Measurements from ENCODE around the gene OPRL1.

Gene OPRL1

DNA sequence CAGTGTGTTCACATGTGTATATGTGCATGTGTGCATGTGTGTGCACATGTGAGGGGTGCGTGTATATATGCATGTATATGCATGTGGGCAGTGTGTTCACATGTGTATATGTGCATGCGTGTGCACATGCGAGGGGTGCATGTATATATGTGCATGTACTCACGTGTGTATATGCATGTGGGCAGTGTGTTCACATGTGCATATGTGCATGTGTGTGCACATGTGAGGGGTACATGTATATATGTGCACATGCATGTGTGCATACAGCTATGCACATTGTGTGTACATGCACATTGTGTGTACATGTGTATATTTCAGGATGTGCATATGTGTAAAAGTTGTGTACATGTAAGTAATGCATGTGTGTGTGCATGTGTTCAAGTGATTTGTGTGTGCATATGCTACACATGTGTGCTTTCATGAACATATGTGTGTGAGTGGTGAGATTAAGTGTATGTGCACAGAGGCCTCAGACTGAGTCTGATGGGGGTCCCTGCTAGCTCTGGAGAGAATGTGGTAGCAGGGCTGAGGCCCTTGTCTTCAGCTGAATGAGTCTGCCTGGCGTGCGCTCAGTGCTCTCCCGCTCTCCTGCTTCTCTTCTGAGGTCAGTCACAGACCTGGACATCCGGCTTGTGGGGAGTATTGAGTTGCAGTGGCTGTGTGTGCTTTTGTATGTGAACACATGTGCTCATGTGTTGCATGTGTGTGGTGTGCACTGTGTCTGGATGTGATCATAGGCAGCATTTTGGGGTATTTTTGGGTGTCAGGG lies 64.4 kb downstream of the OPRL1 start:
- DNase-seq (ENCODE audit: low spot score), result no peak
- TF ChIP-seq, protein P1, sequence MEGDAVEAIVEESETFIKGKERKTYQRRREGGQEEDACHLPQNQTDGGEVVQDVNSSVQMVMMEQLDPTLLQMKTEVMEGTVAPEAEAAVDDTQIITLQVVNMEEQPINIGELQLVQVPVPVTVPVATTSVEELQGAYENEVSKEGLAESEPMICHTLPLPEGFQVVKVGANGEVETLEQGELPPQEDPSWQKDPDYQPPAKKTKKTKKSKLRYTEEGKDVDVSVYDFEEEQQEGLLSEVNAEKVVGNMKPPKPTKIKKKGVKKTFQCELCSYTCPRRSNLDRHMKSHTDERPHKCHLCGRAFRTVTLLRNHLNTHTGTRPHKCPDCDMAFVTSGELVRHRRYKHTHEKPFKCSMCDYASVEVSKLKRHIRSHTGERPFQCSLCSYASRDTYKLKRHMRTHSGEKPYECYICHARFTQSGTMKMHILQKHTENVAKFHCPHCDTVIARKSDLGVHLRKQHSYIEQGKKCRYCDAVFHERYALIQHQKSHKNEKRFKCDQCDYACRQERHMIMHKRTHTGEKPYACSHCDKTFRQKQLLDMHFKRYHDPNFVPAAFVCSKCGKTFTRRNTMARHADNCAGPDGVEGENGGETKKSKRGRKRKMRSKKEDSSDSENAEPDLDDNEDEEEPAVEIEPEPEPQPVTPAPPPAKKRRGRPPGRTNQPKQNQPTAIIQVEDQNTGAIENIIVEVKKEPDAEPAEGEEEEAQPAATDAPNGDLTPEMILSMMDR (conservative IDR thresholded peaks at IDR 0.05; ENCODE audit: low read depth), result no peak
- H3K27ac ChIP-seq, result no peak overlapping the region
- POLR2A ChIA-PET (ENCODE audit: low non-redundant PET), result no interaction called here
- CTCF ChIA-PET, result interaction anchor here (1.2 kb wide), 1 partner anchor 41 kb away, joined by 6 read pairs; no protein-coding TSS in a partner anchor

DNA sequence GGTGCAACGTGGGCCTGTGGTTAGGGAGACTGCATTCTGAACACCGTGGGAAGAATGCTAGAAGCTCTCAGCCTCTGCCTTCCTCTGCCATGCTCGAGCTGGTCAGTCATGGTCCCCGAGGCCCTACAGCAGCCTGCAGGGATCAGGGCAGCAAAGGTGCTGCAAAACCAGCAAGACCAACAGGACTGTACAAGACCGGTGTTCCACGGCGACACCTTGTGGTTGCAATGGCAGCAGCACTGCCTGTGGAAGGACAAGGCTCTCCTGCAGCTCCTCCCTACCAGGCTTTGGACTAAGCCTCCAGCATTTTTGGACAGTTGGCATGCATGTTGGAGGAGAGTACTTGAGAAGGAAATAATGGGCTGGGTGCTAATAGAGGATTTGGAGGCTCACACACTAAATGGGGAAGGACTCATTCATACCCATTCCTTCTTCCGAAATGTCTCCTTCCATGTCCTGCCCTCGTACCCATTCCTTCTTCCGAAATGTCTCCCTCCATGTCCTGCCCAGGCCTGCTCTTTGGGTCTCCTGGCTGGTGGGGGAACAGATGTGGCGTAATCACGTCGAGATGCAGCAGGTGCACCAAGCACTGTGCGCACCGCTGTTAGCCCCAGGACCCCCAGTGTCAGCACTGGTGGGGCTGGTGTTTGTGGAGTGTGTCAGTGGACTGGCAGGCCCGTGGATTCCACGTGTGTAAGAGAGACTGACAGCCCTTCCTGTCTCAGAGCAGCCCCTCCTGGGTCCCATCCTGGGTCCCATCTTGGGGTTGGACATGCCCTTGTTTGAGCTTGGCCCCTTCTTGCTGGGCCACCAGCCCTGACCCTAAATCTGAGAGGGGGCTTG lies 65.8 kb downstream of the OPRL1 start:
- POLR2A ChIA-PET (ENCODE audit: low non-redundant PET), result no interaction called here
- CTCF ChIA-PET, result interaction anchor here (0.6 to 1.2 kb wide), 3 partner anchors 9 to 97 kb away, joined by 3 to 6 read pairs (median 3); no protein-coding TSS in a partner anchor
- no peak overlapping the region for H3K27ac ChIP-seq
- TF ChIP-seq, protein P1 (conservative IDR thresholded peaks at IDR 0.05; ENCODE audit: low read depth), result no peak
- DNase-seq (ENCODE audit: low spot score), result no peak

DNA sequence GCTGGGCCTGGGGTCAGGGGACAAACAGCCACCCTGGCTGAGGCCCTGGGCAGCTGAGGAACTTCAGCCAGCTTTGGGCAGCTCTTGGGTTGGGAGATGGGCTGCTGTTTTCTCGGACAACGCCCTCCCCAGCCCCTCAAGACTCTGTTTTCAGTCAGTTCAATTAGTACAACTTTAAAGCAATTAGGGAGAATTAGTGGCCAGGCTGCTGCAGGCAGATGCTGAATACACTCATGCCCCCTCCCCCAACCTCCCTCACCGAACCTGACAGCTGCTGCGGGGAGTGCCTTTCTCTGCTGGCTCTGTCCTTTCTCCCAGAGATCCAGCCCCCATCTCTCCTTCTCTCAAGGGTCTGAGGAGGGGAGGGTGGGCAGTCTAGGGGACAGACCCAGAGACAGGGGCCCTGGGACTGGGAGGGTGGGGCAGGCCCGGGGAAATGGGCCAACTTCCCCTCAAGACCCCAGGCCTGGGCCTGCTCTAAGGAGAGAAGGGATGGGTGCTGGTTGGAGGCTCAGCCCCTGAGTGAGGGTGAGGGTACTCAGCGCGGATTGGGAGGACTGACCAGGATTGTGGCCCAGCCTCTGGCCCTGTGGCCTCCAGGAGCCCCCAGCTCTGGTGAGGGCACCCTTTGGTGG lies 66.5 kb downstream of the OPRL1 start:
- ChIA-PET POLR2A (ENCODE audit: low non-redundant PET) (no interaction called here), CTCF (interaction anchor here (0.6 to 1.0 kb wide), 2 partner anchors 9 to 14 kb away, joined by 3 read pairs; no protein-coding TSS in a partner anchor)
- DNase-seq (ENCODE audit: low spot score), result no peak
- TF ChIP-seq, protein P1 (conservative IDR thresholded peaks at IDR 0.05; ENCODE audit: low read depth), result no peak
- H3K27ac ChIP-seq, result no peak overlapping the region

DNA sequence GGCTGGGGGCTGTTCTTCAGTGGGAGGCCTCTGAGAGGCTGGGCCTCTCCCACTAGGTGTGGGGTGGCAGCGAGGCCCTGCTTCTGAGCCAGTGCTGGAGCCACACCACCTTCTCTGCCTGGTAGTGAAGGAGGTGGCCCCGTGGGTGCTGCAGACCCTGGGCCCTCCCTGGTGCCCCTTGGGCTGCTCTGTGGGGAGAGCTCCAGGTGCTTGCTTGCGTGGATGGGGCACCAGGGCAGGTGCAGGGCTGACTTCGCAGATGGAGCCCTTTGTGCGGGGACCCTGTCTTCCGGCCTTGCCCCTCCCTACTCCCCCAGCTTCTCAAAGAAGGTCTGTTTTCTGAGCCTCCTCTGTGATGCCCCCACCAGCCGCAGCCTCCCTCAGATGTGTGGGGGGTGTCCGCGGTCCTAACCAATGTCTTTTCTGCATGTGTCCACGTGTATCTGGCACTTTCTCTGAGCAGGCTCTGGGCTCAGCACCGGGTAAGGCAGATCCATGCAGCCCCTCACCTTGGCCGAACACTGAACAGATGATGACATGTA lies 67.1 kb downstream of the OPRL1 start:
- ChIA-PET CTCF (interaction anchor here (0.6 kb wide), 2 partner anchors 13 to 651 kb away, joined by 3 to 5 read pairs; no protein-coding TSS in a partner anchor), POLR2A (ENCODE audit: low non-redundant PET) (no interaction called here)
- no peak for DNase-seq (ENCODE audit: low spot score)
- TF ChIP-seq, protein P1 (conservative IDR thresholded peaks at IDR 0.05; ENCODE audit: low read depth), result no peak
- no peak overlapping the region for H3K27ac ChIP-seq

DNA sequence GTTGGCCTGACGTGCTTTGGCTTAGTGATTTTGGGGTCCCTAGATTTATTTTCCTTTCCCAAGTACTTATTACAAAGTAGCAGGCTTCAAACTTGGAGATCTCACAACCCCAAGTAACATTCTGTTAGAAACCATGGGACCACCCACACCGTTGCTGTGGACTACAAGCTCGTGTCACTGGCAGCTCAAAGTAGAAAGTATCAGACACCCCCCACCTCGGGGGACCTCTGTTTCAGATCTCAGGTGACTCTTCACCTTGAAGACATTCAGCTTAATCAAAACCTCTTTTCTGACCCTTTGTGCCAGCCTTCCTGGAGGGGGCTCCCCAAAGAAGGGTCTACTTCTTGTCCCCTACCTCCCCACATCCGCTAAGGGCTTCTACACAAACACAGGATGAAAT lies 68.7 kb downstream of the OPRL1 start:
- TF ChIP-seq, protein P1 (conservative IDR thresholded peaks at IDR 0.05; ENCODE audit: low read depth), result no peak
- ChIA-PET CTCF (interaction anchor here (0.6 to 0.7 kb wide), 2 partner anchors 66 to 684 kb away, joined by 3 to 5 read pairs; no protein-coding TSS in a partner anchor), POLR2A (ENCODE audit: low non-redundant PET) (no interaction called here)
- no peak overlapping the region for H3K27ac ChIP-seq
- DNase-seq (ENCODE audit: low spot score), result no peak

DNA sequence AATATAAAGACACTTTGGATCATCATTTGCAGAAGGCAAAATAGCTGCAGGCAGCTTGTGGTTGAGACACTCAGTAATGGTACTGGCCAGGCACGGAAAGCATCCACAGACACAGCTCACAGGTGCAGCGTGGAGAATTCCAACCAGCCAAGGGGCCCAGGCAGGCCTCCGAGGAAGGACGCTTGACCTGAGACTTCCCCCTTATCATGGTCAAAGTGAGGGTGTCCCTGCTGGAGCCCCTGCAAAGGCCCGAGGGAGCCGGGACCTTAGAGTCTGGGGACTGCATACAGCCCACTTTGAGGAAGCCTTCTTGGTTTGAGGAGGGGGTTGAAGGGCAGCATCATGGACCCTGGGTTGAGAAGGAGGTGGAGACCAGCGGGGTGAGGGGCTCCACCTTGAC lies 69.3 kb downstream of the OPRL1 start:
- TF ChIP-seq, protein P1 (conservative IDR thresholded peaks at IDR 0.05; ENCODE audit: low read depth), result no peak
- no peak overlapping the region for H3K27ac ChIP-seq
- ChIA-PET CTCF (interaction anchor here (0.6 kb wide), 2 partner anchors 684 to 1946 kb away, joined by 3 to 5 read pairs; no protein-coding TSS in a partner anchor), POLR2A (ENCODE audit: low non-redundant PET) (no interaction called here)
- DNase-seq (ENCODE audit: low spot score), result no peak

Measured in RWPE1 (cell line).